OCI-LY7 (cell line): ENCODE measurements around the gene DUOXA1.

Experiments
- CTCF ChIP-seq: fragments of 200-600 bp; sonication (generic); conservative IDR thresholded peaks from 2 replicates; pipeline ENCODE4 v1.5.1; 2014; ENCODE audit warnings: mild to moderate bottlenecking, antibody characterized with exemption, low read length, moderate library complexity, mixed read lengths
- EZH2phosphoT487 ChIP-seq: fragments of 200-600 bp; sonication (generic); IDR thresholded peaks from 2 replicates; pipeline ENCODE4 v1.6.1; 2018; ENCODE audit warnings: low read depth, borderline replicate concordance, mild to moderate bottlenecking, mixed run types, antibody characterized with exemption, low read length, moderate library complexity, mixed read lengths

- TF ChIP-seq CTCF (no peak), EZH2phosphoT487 (no peak)
These were observed 14.3 kb upstream of the DUOXA1 start for GRCh38 chr15:45143946-45144345.
